SU-DHL-6 (cell line): ENCODE measurements around the gene JHY.

Experiments used
- H2AFZ ChIP-seq: fragments of 200-600 bp; sonication (generic); 2 replicates; pipeline ENCODE4 v1.6.1; 2014; ENCODE audit warnings: low read depth, mild to moderate bottlenecking, moderate library complexity, mixed read lengths, antibody characterized with exemption, low read length; ENCODE audit not compliant: severe bottlenecking
- H3F3A ChIP-seq: fragments of 200-600 bp; shearing (Covaris generic); 2 replicates; pipeline ENCODE4 v1.6.0; 2016; ENCODE audit warnings: antibody characterized with exemption, mild to moderate bottlenecking; ENCODE audit not compliant: insufficient read depth
- H3K27ac ChIP-seq: fragments of 200-600 bp; sonication (generic); 2 replicates; pipeline ENCODE4 v1.5.1; 2016; ENCODE audit warnings: low read depth, mild to moderate bottlenecking, low read length, moderate library complexity, mixed read lengths
- H3K27me3 ChIP-seq: fragments of 200-600 bp; sonication (generic), shearing (Covaris generic); 2 replicates; pipeline ENCODE4 v1.6.0; 2014; ENCODE audit warnings: mild to moderate bottlenecking, low read length
- H3K36me3 ChIP-seq: fragments of 200-600 bp; sonication (generic); 2 replicates; pipeline ENCODE4 v1.6.1; 2014; ENCODE audit warnings: mild to moderate bottlenecking, low read length, mixed read lengths
- H3K4me2 ChIP-seq: fragments of 300-600, 200-600 bp; shearing (Covaris generic), sonication (generic); 2 replicates; pipeline ENCODE4 v1.6.0; 2014; ENCODE audit warnings: low read length, low read depth, mild to moderate bottlenecking; ENCODE audit not compliant: poor library complexity, severe bottlenecking
- H3K4me3 ChIP-seq: fragments of 200-600 bp; sonication (generic); 2 replicates; pipeline ENCODE4 v1.5.1; 2014; ENCODE audit warnings: antibody characterized with exemption, low read length, mild to moderate bottlenecking, mixed read lengths; ENCODE audit not compliant: insufficient read depth, poor library complexity, severe bottlenecking
- H3K79me2 ChIP-seq: fragments of 200-600 bp; sonication (generic); 2 replicates; pipeline ENCODE4 v1.6.1; 2014; ENCODE audit warnings: mild to moderate bottlenecking, low read length, moderate library complexity; ENCODE audit not compliant: insufficient read depth
- H3K9ac ChIP-seq: fragments of 200-600 bp; sonication (generic); 2 replicates; pipeline ENCODE4 v1.7.0; 2014; ENCODE audit warnings: mild to moderate bottlenecking, low read length
- H3K9me2 ChIP-seq: fragments of 200-600 bp; sonication (generic); replicated peaks from 2 replicates; pipeline ENCODE4 v1.6.1; 2014; ENCODE audit warnings: low read length; ENCODE audit not compliant: insufficient read depth
- H3K9me3 ChIP-seq: fragments of 200-600 bp; sonication (generic); 2 replicates; pipeline ENCODE4 v1.6.1; 2014; ENCODE audit warnings: low read length, mixed read lengths; ENCODE audit not compliant: insufficient read depth
- H4K20me1 ChIP-seq: fragments of 200-600 bp; sonication (generic); 2 replicates; pipeline ENCODE4 v1.6.1; 2014; ENCODE audit warnings: low read depth, mild to moderate bottlenecking, antibody characterized with exemption, low read length, moderate library complexity, mixed read lengths
- CTCF ChIP-seq: fragments of 200-600 bp; sonication (generic); IDR thresholded peaks from one replicate; pipeline ENCODE4 v1.5.1; 2017; ENCODE audit warnings: antibody characterized with exemption, mild to moderate bottlenecking, low read length, moderate library complexity; ENCODE audit not compliant: insufficient read depth, poor library complexity, severe bottlenecking
- EZH2phosphoT487 ChIP-seq: fragments of 200-600 bp; sonication (generic), shearing (Covaris generic); conservative IDR thresholded peaks from 2 replicates; pipeline ENCODE4 v1.6.1; 2018; ENCODE audit warnings: mild to moderate bottlenecking, antibody characterized with exemption, low read length, moderate library complexity, mixed read lengths

The JHY gene

GRCh38 chr11:122897606-122898210 lies 15.1 kb downstream of the JHY start:
- no peak overlapping the region for H3K4me2 ChIP-seq
- H3F3A ChIP-seq = no peaks in the 10 kb centered on the region
- H3K4me3 ChIP-seq = no peak overlapping the region
- no peak overlapping the region for H3K27ac ChIP-seq
- no peaks in the 10 kb centered on the region for H4K20me1 ChIP-seq
- H3K9me3 ChIP-seq = no peaks in the 10 kb centered on the region
- no peaks in the 10 kb centered on the region for H3K9me2 ChIP-seq
- H3K79me2 ChIP-seq = no peaks in the 10 kb centered on the region
- H3K27me3 ChIP-seq = no peaks in the 10 kb centered on the region
- H2AFZ ChIP-seq = no peak overlapping the region
- no peaks in the 10 kb centered on the region for H3K36me3 ChIP-seq
- H3K9ac ChIP-seq = no peak overlapping the region
- TF ChIP-seq CTCF (no peak), EZH2phosphoT487 (no peak)

- H2AFZ ChIP-seq = no peak overlapping the region
- TF ChIP-seq EZH2phosphoT487 (no peak), CTCF (no peak)
- H3K79me2 ChIP-seq = no peaks in the 10 kb centered on the region
- no peak overlapping the region for H3K4me3 ChIP-seq
- H3K4me2 ChIP-seq = no peak overlapping the region
- no peaks in the 10 kb centered on the region for H3F3A ChIP-seq
- H3K9me3 ChIP-seq = no peaks in the 10 kb centered on the region
- no peaks in the 10 kb centered on the region for H3K9me2 ChIP-seq
- no peaks in the 10 kb centered on the region for H3K36me3 ChIP-seq
- no peaks in the 10 kb centered on the region for H3K27me3 ChIP-seq
- no peaks in the 10 kb centered on the region for H4K20me1 ChIP-seq
- H3K27ac ChIP-seq = no peak overlapping the region
- no peak overlapping the region for H3K9ac ChIP-seq
Observed at GRCh38 chr11:122898799-122899198, 16.2 kb downstream of the JHY start.

GRCh38 chr11:122900587-122901202 lies 18.1 kb downstream of the JHY start:
- Histone ChIP-seq H3K79me2 (no peaks in the 10 kb centered on the region), H3K4me2 (no peak overlapping the region), H3K9me2 (no peaks in the 10 kb centered on the region), H4K20me1 (no peaks in the 10 kb centered on the region), H3K9ac (no peak overlapping the region), H3F3A (no peaks in the 10 kb centered on the region), H3K36me3 (no peaks in the 10 kb centered on the region), H3K9me3 (no peaks in the 10 kb centered on the region), H3K27me3 (no peaks in the 10 kb centered on the region), H2AFZ (no peak overlapping the region), H3K4me3 (no peak overlapping the region), H3K27ac (no peak overlapping the region)
- TF ChIP-seq EZH2phosphoT487 (no peak), CTCF (no peak)
